HepG2 (cell line): ENCODE measurements around the gene PSMG4. TPM values are rescaled to one million over a fixed set of nuclear protein-coding genes. Genes with fewer than 3 reads are reported as not detected.

Source experiments
- ATAC-seq: fragments of 200-7000 bp; cut with Tn5 transposase; 3 replicates; pipeline ENCODE4 v1.9.1; 2020; ENCODE audit warnings: mild to moderate bottlenecking, moderate library complexity
- BruUV-seq: library from RNA; stranded (reverse); fragments of 400-500 nt; replicated peaks from 2 replicates; lab custom pipeline; 2021; lab: Mats Ljungman, UMichigan
- CTCF ChIA-PET: fragments of 300-600 bp; formaldehyde crosslinking; extraction: SDS; loops from one replicate; lab custom pipeline; 2021; ENCODE audit warnings: low total read pairs, inconsistent platforms, low intra/inter-chr PET ratio; lab: Yijun Ruan, JAX
- POLR2A ChIA-PET: fragments of 350-600 bp; sonication (Branson Sonifier 250); formaldehyde crosslinking; loops from one replicate; lab custom pipeline; 2020; ENCODE audit warnings: antibody characterized with exemption, inconsistent platforms; lab: Yijun Ruan, JAX
- DNase-seq: peaks from one replicate; pipeline ENCODE4 v3.0.0-alpha.2; 2015; ENCODE audit warnings: low spot score
- FAIRE-seq: peaks from 3 replicates; lab custom pipeline; 2011; peaks lifted over from hg19 to GRCh38; lab: Jason Lieb, UNC
- H2AFZ ChIP-seq: one replicate; pipeline ENCODE4 v1.6.1; 2011; ENCODE audit warnings: low read length, inconsistent platforms
- H3K27ac ChIP-seq: fragments of 300-600 bp; 3 replicates; pipeline ENCODE4 v1.8.0; 2011; ENCODE audit warnings: mixed run types, mild to moderate bottlenecking, mixed read lengths, low read length, inconsistent platforms; ENCODE audit not compliant: insufficient read depth; ENCODE audit errors: extremely low read length
- H3K27me3 ChIP-seq, 2 experiments: fragments of 200-600 bp in 1 of 2; 2 replicates in 1 of 2; 3 replicates in 1 of 2; pipeline versions ENCODE4 v1.6.0 to v1.8.0; 2011; ENCODE audit warnings: low read length in 2 of 2, mild to moderate bottlenecking in 2 of 2, moderate library complexity in 2 of 2, inconsistent platforms in 1 of 2; ENCODE audit not compliant: insufficient read depth in 2 of 2, control insufficient read depth in 1 of 2
- H3K36me3 ChIP-seq, 2 experiments: fragments of 200-600 bp in 1 of 2; replicated peaks in 1 of 2; 2 replicates in 1 of 2; 3 replicates in 1 of 2; pipeline versions ENCODE4 v1.5.1 to v1.8.0; 2011; ENCODE audit warnings: low read length in 2 of 2, inconsistent platforms in 1 of 2; ENCODE audit not compliant: insufficient read depth in 2 of 2, control insufficient read depth in 1 of 2
- H3K4me1 ChIP-seq: 2 replicates; pipeline ENCODE4 v1.5.1; 2012; ENCODE audit warnings: low read length, inconsistent platforms; ENCODE audit not compliant: insufficient read depth
- H3K4me2 ChIP-seq: 2 replicates; pipeline ENCODE4 v1.6.0; 2011; ENCODE audit warnings: low read depth, low read length, inconsistent platforms
- H3K4me3 ChIP-seq, 3 experiments: fragments of 200-600 bp in 1 of 3; sonication (generic), shearing (Covaris generic) in 1 of 3; replicated peaks in 1 of 3; 2 replicates each; pipeline ENCODE4 v1.5.1; 2011 to 2016; ENCODE audit warnings: low read length in 3 of 3, inconsistent platforms in 2 of 3, low read depth in 2 of 3, mild to moderate bottlenecking in 2 of 3, control low read depth in 1 of 3, mixed read lengths in 1 of 3; ENCODE audit not compliant: insufficient read depth in 1 of 3
- H3K79me2 ChIP-seq: one replicate; pipeline ENCODE4 v1.6.1; 2011; ENCODE audit warnings: low read length, inconsistent platforms; ENCODE audit not compliant: insufficient read depth
- H3K9ac ChIP-seq: 2 replicates; pipeline ENCODE4 v1.6.0; 2011; ENCODE audit warnings: mild to moderate bottlenecking, low read depth, low read length, inconsistent platforms; ENCODE audit not compliant: insufficient read depth
- H3K9me3 ChIP-seq: 2 replicates; pipeline ENCODE4 v1.5.1; 2012; ENCODE audit warnings: mild to moderate bottlenecking, low read length
- H4K20me1 ChIP-seq: 2 replicates; pipeline ENCODE4 v1.6.0; 2011; ENCODE audit warnings: inconsistent platforms, mild to moderate bottlenecking, low read length, moderate library complexity; ENCODE audit not compliant: insufficient read depth
- ELF4 ChIP-seq: sonication (generic); formaldehyde crosslinking; IDR thresholded peaks from 2 replicates; pipeline ENCODE4 v1.5.0; 2020; ENCODE audit warnings: missing genetic modification reagents, mild to moderate bottlenecking, moderate library complexity, borderline replicate concordance
- FUBP1 ChIP-seq: sonication (generic); formaldehyde crosslinking; IDR thresholded peaks from 2 replicates; pipeline ENCODE4 v1.5.1; 2020; ENCODE audit warnings: missing genetic modification reagents, mild to moderate bottlenecking, borderline replicate concordance
- HMGXB3 ChIP-seq: sonication (generic); formaldehyde crosslinking; IDR thresholded peaks from 2 replicates; pipeline ENCODE4 v1.4.0; 2020; ENCODE audit warnings: missing genetic modification reagents, borderline replicate concordance
- NFYB ChIP-seq: sonication (generic); formaldehyde crosslinking; IDR thresholded peaks from 2 replicates; pipeline ENCODE4 v1.4.0; 2020; ENCODE audit warnings: missing genetic modification reagents
- SRF ChIP-seq: IDR thresholded peaks from 2 replicates; pipeline ENCODE4 v1.6.1; 2011; ENCODE audit warnings: mild to moderate bottlenecking, low read depth, low read length, moderate library complexity
- ZFP82 ChIP-seq: sonication (generic); formaldehyde crosslinking; IDR thresholded peaks from 2 replicates; pipeline ENCODE4 v1.5.1; 2020; ENCODE audit warnings: mild to moderate bottlenecking, missing genetic modification reagents, borderline replicate concordance
- ZNF343 ChIP-seq: sonication (generic); formaldehyde crosslinking; IDR thresholded peaks from 2 replicates; pipeline ENCODE4 v1.4.0; 2020; ENCODE audit warnings: mild to moderate bottlenecking, missing genetic modification reagents
- ZNF891 ChIP-seq: sonication (generic); formaldehyde crosslinking; IDR thresholded peaks from 2 replicates; pipeline ENCODE4 v1.5.0; 2020; ENCODE audit warnings: mild to moderate bottlenecking, missing genetic modification reagents
- WGBS: methylation state at CpG from one replicate; pipeline ENCODE4 v1.1.6; 2017; ENCODE audit warnings: low lambda C conversion rate; 5-methylcytosine and 5-hydroxymethylcytosine counted together
- in situ Hi-C: cut with HindIII; loops from 2 replicates; pipeline ENCODE4 v1.10.0; 2017; ENCODE audit warnings: low pct_unique_long_range_greater_than_20kb; ENCODE audit not compliant: extremely low pct_ligation_motif_present
- intact Hi-C: fragments of 100-400 bp; cut with micrococcal nuclease; formaldehyde crosslinking; loops from one replicate; pipeline ENCODE4 v1.10.0; 2022; ENCODE audit not compliant: unreplicated experiment
- polyA plus RNA-seq, 8 experiments: library from polyadenylated mRNA; depleted of rRNA in 3 of 8; stranded (reverse) in 7 of 8; unstranded in 1 of 8; fragments of >200 nt; fragmentation: Illumina TruSeq in 4 of 8; extraction: Trizol in 4 of 8; gene quantifications; 2 replicates each; pipeline versions ENCODE4 v1.2.1 to v1.2.3, GENCODE V29; 2011 to 2016; ENCODE audit warnings: low read depth in 4 of 8, missing spikeins in 1 of 8, mixed read lengths in 1 of 8; ENCODE audit not compliant: insufficient read depth in 1 of 8
- total RNA-seq, 5 experiments: library from RNA; depleted of rRNA; stranded (reverse); fragments of >200 nt; fragmentation: Illumina TruSeq; extraction: Trizol; gene quantifications; 2 replicates each; pipeline ENCODE4 v1.2.3, GENCODE V29; 2016; ENCODE audit warnings: low read depth in 1 of 5

PSMG4 gene
- total and polyA plus RNA-seq, 2 of the 13 experiments (the other 11 are each of a cell fraction or from before 2014, with no cell fraction given): 28.5 to 32.8 TPM

GRCh38 chr6:3250231-3250675 is 8.5 kb upstream of the PSMG4 start:
- 75% methylated on average over 9 of the region's 9 CpGs for WGBS
- Histone ChIP-seq H3K4me2 (no peak overlapping the region), H2AFZ (no peak overlapping the region), H3K36me3 (no peaks in the 10 kb centered on the region), H3K27me3 (peaks cover 1 to 45% of the 10 kb centered on the region in 2 experiments; a peak in 3 of 5 replicates), H3K27ac (no peak overlapping the region), H3K9ac (no peak overlapping the region), H3K4me1 (peaks cover 54% of the 10 kb centered on the region), H3K79me2 (no peaks in the 10 kb centered on the region), H3K4me3 (no peak overlapping the region), H4K20me1 (no peaks in the 10 kb centered on the region), H3K9me3 (no peaks in the 10 kb centered on the region)
- DNase-seq: no peak
- BruUV-seq: no TSS peak
- ChIA-PET POLR2A (interaction anchor here (1.6 to 2.3 kb wide), 3 partner anchors 10 to 93 kb away, joined by 5 to 14 read pairs (median 12); partner anchors contain the start of gene TUBB2A), CTCF (interaction anchor here (2.5 kb wide), 1 partner anchor 124 kb away, joined by 20 read pairs; no protein-coding TSS in a partner anchor)
- no peak for FAIRE-seq
- no peak for TF ChIP-seq NFYB
- no peak for TF ChIP-seq ZNF891 (CRISPR knock-in tag)
- TF ChIP-seq FUBP1 (CRISPR knock-in tag): no peak
- TF ChIP-seq ZNF343 (CRISPR knock-in tag): no peak
- TF ChIP-seq HMGXB3 (CRISPR knock-in tag): no peak
- TF ChIP-seq ZFP82 (CRISPR knock-in tag): no peak
- no peak for TF ChIP-seq ELF4 (CRISPR knock-in tag)
- no peak for TF ChIP-seq SRF
- ATAC-seq: no peak
- intact Hi-C loops (loop anchor here (2.0 kb wide), 2 partner anchors 87 to 131 kb away; partner anchors contain the start of gene BPHL), in situ Hi-C loops (loop anchor here (10.0 kb wide), 1 partner anchor 255 kb away; the partner anchor contains the start of gene NQO2)
